ENCODE results near the gene NRCAM.

NRCAM gene

GRCh38 chr7:108204281-108204796 lies 251.9 kb downstream of the NRCAM start:
- WGBS, 2 experiments (ENCODE audit: insufficient coverage in 2 of 2): 89 to 98% methylated on average over 6 to 7 of the region's 8 CpGs
- H3K27ac ChIP-seq (ENCODE audit: low read depth, low read length, severe bottlenecking): no peak overlapping the region

GRCh38 chr7:108203537-108203936 lies 252.7 kb downstream of the NRCAM start:
- Histone ChIP-seq H3K36me3 (ENCODE audit: control insufficient read depth, insufficient read depth, low read length) (no peaks in the 10 kb centered on the region), H3K4me1 (ENCODE audit: control insufficient read depth, insufficient read depth, low read length, poor library complexity, severe bottlenecking) (no peaks in the 10 kb centered on the region), H3K4me3 (ENCODE audit: extremely low read depth, insufficient read depth, low read length, poor library complexity, severe bottlenecking) (no peak overlapping the region), H3K27ac (ENCODE audit: low read depth, low read length, severe bottlenecking) (no peak overlapping the region), H3K9me3 (ENCODE audit: control insufficient read depth, low read length) (no peaks in the 10 kb centered on the region)
- 78 to 100% methylated on average over 3 to 5 of the region's 5 CpGs for WGBS, 2 experiments (ENCODE audit: insufficient coverage in 2 of 2)

More at GRCh38 chr7:108204281-108204796, 251.9 kb downstream of the NRCAM start:
- Histone ChIP-seq H3K9me3 (ENCODE audit: control insufficient read depth, low read length) (no peaks in the 10 kb centered on the region), H3K36me3 (ENCODE audit: control insufficient read depth, insufficient read depth, low read length) (no peaks in the 10 kb centered on the region), H3K4me1 (ENCODE audit: control insufficient read depth, insufficient read depth, low read length, poor library complexity, severe bottlenecking) (no peaks in the 10 kb centered on the region), H3K4me3 (ENCODE audit: extremely low read depth, insufficient read depth, low read length, poor library complexity, severe bottlenecking) (no peak overlapping the region)

DNA sequence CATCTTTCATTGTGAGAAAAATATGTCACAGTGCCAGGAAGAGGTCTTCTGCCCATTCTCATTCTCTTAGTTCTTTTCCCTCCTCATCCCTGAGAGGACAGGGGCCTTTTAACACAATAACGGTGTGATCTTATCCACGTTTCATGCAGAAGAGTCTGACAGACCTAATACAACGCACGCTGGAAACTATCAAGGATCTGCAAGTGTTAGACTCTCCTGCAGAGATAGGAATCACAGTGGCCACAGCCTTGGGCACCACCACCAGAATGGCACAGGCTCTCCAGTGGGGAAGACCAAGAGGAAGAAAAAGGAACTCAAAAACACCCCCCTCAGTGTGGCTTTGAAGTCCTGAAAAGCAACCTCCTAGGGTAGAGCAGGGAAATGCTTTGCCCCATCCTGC lies 253.5 kb downstream of the NRCAM start:
- WGBS, 2 experiments (ENCODE audit: insufficient coverage in 2 of 2): 58 to 62% methylated on average over 3 to 4 of the region's 4 CpGs
- Histone ChIP-seq H3K27ac (ENCODE audit: low read depth, low read length, severe bottlenecking) (no peak overlapping the region), H3K4me1 (ENCODE audit: control insufficient read depth, insufficient read depth, low read length, poor library complexity, severe bottlenecking) (no peaks in the 10 kb centered on the region), H3K9me3 (ENCODE audit: control insufficient read depth, low read length) (no peaks in the 10 kb centered on the region), H3K36me3 (ENCODE audit: control insufficient read depth, insufficient read depth, low read length) (no peaks in the 10 kb centered on the region), H3K4me3 (ENCODE audit: extremely low read depth, insufficient read depth, low read length, poor library complexity, severe bottlenecking) (no peak overlapping the region)

DNA sequence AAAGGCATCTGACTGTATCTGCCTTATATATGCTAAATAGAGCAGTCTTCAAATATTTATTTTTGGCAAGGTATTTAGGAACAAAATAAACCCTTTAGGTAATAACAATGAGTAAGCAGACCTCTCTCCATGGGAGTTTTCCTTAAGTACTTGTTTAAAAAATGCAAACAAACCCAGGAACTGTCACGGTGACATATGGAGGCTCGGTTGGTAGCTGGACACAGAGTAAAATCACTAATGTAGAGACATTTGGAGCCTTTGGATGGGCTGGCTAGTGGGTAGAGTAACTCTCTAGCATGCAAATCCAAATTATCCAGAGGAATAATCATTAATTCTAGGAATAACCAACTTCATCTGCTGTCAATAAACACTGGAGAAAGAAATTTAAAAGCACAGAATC lies 254.5 kb downstream of the NRCAM start:
- H3K4me1 ChIP-seq (ENCODE audit: control insufficient read depth, insufficient read depth, low read length, poor library complexity, severe bottlenecking): no peaks in the 10 kb centered on the region
- no CpG with 5 or more reads among the region's 2 CpGs for WGBS, 2 experiments (ENCODE audit: insufficient coverage in 2 of 2)
- no peak overlapping the region for H3K4me3 ChIP-seq (ENCODE audit: extremely low read depth, insufficient read depth, low read length, poor library complexity, severe bottlenecking)
- no peaks in the 10 kb centered on the region for H3K9me3 ChIP-seq (ENCODE audit: control insufficient read depth, low read length)
- no peak overlapping the region for H3K27ac ChIP-seq (ENCODE audit: low read depth, low read length, severe bottlenecking)
- no peaks in the 10 kb centered on the region for H3K36me3 ChIP-seq (ENCODE audit: control insufficient read depth, insufficient read depth, low read length)

DNA sequence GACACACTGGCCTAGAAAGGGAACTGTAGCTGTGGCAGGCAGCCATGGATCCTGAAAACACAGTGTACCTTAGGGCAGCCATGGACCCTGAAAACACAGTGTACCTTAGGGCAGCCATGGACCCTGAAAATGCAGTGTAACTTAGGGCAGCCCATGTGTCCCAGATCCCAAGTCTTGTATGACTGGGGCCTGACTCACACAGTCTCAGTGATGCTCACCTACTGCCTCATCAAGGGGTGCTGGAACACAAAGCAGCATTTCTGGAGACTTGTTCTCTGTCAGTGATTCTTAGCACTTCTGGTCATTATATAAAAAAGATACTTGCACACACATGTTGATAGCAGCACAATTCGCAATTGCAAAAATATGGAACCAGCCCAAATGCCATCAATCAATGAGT lies 255.9 kb downstream of the NRCAM start:
- no peaks in the 10 kb centered on the region for H3K4me1 ChIP-seq (ENCODE audit: control insufficient read depth, insufficient read depth, low read length, poor library complexity, severe bottlenecking)
- H3K9me3 ChIP-seq (ENCODE audit: control insufficient read depth, low read length): no peaks in the 10 kb centered on the region
- H3K4me3 ChIP-seq (ENCODE audit: extremely low read depth, insufficient read depth, low read length, poor library complexity, severe bottlenecking): no peak overlapping the region
- no CpG with 5 or more reads among the region's 1 CpG for WGBS, 2 experiments (ENCODE audit: insufficient coverage in 2 of 2)
- H3K36me3 ChIP-seq (ENCODE audit: control insufficient read depth, insufficient read depth, low read length): no peaks in the 10 kb centered on the region
- H3K27ac ChIP-seq (ENCODE audit: low read depth, low read length, severe bottlenecking): no peak overlapping the region

GRCh38 chr7:108197371-108198091 lies 258.7 kb downstream of the NRCAM start:
- 92 to 100% methylated on average over 1 to 2 of the region's 3 CpGs for WGBS, 2 experiments (ENCODE audit: insufficient coverage in 2 of 2)
- Histone ChIP-seq H3K36me3 (ENCODE audit: control insufficient read depth, insufficient read depth, low read length) (no peaks in the 10 kb centered on the region), H3K4me3 (ENCODE audit: extremely low read depth, insufficient read depth, low read length, poor library complexity, severe bottlenecking) (no peak overlapping the region)

DNA sequence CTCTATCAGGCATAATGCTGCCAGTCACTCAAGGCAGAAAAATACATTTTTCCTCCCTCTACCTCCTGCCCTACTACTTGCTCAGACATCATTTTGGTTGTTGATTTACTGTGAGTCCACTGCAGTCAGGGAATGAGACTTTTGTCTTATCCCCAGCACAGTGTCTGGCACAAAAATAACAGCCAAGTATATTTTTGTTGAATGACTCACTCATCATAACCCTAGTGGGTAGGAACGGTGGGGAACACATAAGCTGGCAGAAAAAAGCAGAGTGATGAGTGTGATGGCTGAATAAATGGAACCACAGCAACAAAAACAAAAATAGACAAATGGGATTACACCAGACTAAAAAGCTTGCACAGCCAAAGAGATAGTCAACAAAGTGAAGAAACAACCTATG lies 260.2 kb downstream of the NRCAM start:
- WGBS, 2 experiments (ENCODE audit: insufficient coverage in 2 of 2): 80% methylated on average over 1 of the region's 1 CpG; no CpG with 5 or more reads in 1 of the 2 experiments
- Histone ChIP-seq H3K4me3 (ENCODE audit: extremely low read depth, insufficient read depth, low read length, poor library complexity, severe bottlenecking) (no peak overlapping the region), H3K36me3 (ENCODE audit: control insufficient read depth, insufficient read depth, low read length) (no peaks in the 10 kb centered on the region), H3K4me1 (ENCODE audit: control insufficient read depth, insufficient read depth, low read length, poor library complexity, severe bottlenecking) (no peaks in the 10 kb centered on the region), H3K27ac (ENCODE audit: low read depth, low read length, severe bottlenecking) (no peak overlapping the region), H3K9me3 (ENCODE audit: control insufficient read depth, low read length) (no peaks in the 10 kb centered on the region)

More at GRCh38 chr7:108197371-108198091, 258.7 kb downstream of the NRCAM start:
- Histone ChIP-seq H3K27ac (ENCODE audit: low read depth, low read length, severe bottlenecking) (no peak overlapping the region), H3K9me3 (ENCODE audit: control insufficient read depth, low read length) (no peaks in the 10 kb centered on the region), H3K4me1 (ENCODE audit: control insufficient read depth, insufficient read depth, low read length, poor library complexity, severe bottlenecking) (no peaks in the 10 kb centered on the region)

- Histone ChIP-seq H3K27ac (ENCODE audit: low read depth, low read length, severe bottlenecking) (no peak overlapping the region), H3K36me3 (ENCODE audit: control insufficient read depth, insufficient read depth, low read length) (no peaks in the 10 kb centered on the region), H3K9me3 (ENCODE audit: control insufficient read depth, low read length) (no peaks in the 10 kb centered on the region), H3K4me1 (ENCODE audit: control insufficient read depth, insufficient read depth, low read length, poor library complexity, severe bottlenecking) (no peaks in the 10 kb centered on the region), H3K4me3 (ENCODE audit: extremely low read depth, insufficient read depth, low read length, poor library complexity, severe bottlenecking) (no peak overlapping the region)
- WGBS, 2 experiments (ENCODE audit: insufficient coverage in 2 of 2): 78 to 84% methylated on average over 5 to 6 of the region's 9 CpGs
Observed at GRCh38 chr7:108193594-108194498, 262.4 kb downstream of the NRCAM start.

- WGBS, 2 experiments (ENCODE audit: insufficient coverage in 2 of 2): 100% methylated on average over 1 of the region's 4 CpGs; no CpG with 5 or more reads in 1 of the 2 experiments
- no peaks in the 10 kb centered on the region for H3K36me3 ChIP-seq (ENCODE audit: control insufficient read depth, insufficient read depth, low read length)
- H3K27ac ChIP-seq (ENCODE audit: low read depth, low read length, severe bottlenecking): no peak overlapping the region
- H3K4me1 ChIP-seq (ENCODE audit: control insufficient read depth, insufficient read depth, low read length, poor library complexity, severe bottlenecking): no peaks in the 10 kb centered on the region
- H3K9me3 ChIP-seq (ENCODE audit: control insufficient read depth, low read length): no peaks in the 10 kb centered on the region
- H3K4me3 ChIP-seq (ENCODE audit: extremely low read depth, insufficient read depth, low read length, poor library complexity, severe bottlenecking): no peak overlapping the region
Observed at GRCh38 chr7:108190891-108191290, 265.3 kb downstream of the NRCAM start.

GRCh38 chr7:108189733-108190388 lies 266.4 kb downstream of the NRCAM start:
- WGBS, 2 experiments (ENCODE audit: insufficient coverage in 2 of 2): 76 to 87% methylated on average over 6 of the region's 7 CpGs
- H3K9me3 ChIP-seq (ENCODE audit: control insufficient read depth, low read length): no peaks in the 10 kb centered on the region
- H3K36me3 ChIP-seq (ENCODE audit: control insufficient read depth, insufficient read depth, low read length): no peaks in the 10 kb centered on the region
- no peak overlapping the region for H3K27ac ChIP-seq (ENCODE audit: low read depth, low read length, severe bottlenecking)
- no peak overlapping the region for H3K4me3 ChIP-seq (ENCODE audit: extremely low read depth, insufficient read depth, low read length, poor library complexity, severe bottlenecking)
- H3K4me1 ChIP-seq (ENCODE audit: control insufficient read depth, insufficient read depth, low read length, poor library complexity, severe bottlenecking): no peaks in the 10 kb centered on the region
